Prostate gland (tissue), 2 donors: ENCODE data around the gene B9D1. TPM values are rescaled to one million over a fixed set of nuclear protein-coding genes. Genes with fewer than 3 reads are reported as not detected.

Experiments
- DNase-seq: peaks from one replicate; pipeline ENCODE4 v3.0.0-alpha.2; 2019; ENCODE audit warnings: low spot score
- H3K27ac ChIP-seq, 2 donors: fragments of 200-600 bp; sonication (generic); 2 replicates each; pipeline ENCODE4 v1.5.1; 2017 to 2019
- H3K27me3 ChIP-seq: fragments of 200-600 bp; sonication (generic); replicated peaks from 2 replicates; pipeline ENCODE4 v1.5.1; 2019; ENCODE audit not compliant: insufficient read depth
- H3K36me3 ChIP-seq, 2 donors: fragments of 200-600 bp; sonication (generic); 1 replicate in 1 of 2; 2 replicates in 1 of 2; pipeline versions ENCODE4 v1.5.1 to v1.8.1; 2017 to 2019
- H3K4me1 ChIP-seq: fragments of 200-600 bp; sonication (generic); replicated peaks from 2 replicates; pipeline ENCODE4 v1.5.1; 2019
- H3K4me3 ChIP-seq, 2 donors: fragments of 200-600 bp; sonication (generic); 2 replicates each; pipeline ENCODE4 v1.5.1; 2017 to 2019
- H3K9me3 ChIP-seq: fragments of 200-600 bp; sonication (generic); 2 replicates; pipeline ENCODE4 v1.5.1; 2017
- CTCF ChIP-seq, 4 experiments: fragments of 200-600 bp in 2 of 4; fragments of 450-650 bp in 2 of 4; sonication (generic) in 2 of 4; IDR thresholded peaks; 1 replicate in 3 of 4; 2 replicates in 1 of 4; pipeline ENCODE4 v1.5.1; 2016 to 2019; ENCODE audit warnings: antibody characterized with exemption in 4 of 4, mild to moderate bottlenecking in 2 of 4, moderate library complexity in 2 of 4
- POLR2A ChIP-seq: fragments of 450-650 bp; IDR thresholded peaks from one replicate; pipeline ENCODE4 v1.6.1; 2016; ENCODE audit warnings: antibody characterized with exemption, mild to moderate bottlenecking
- POLR2AphosphoS5 ChIP-seq: sonication (generic); formaldehyde crosslinking; IDR thresholded peaks from one replicate; pipeline ENCODE4 v1.6.1; 2017; ENCODE audit warnings: antibody characterized with exemption
- WGBS: methylation state at CpG from one replicate; pipeline ENCODE4 v1.1.5; 2018; 5-methylcytosine and 5-hydroxymethylcytosine counted together
- intact Hi-C: fragments of 100-400 bp; cut with DNase I; formaldehyde crosslinking; loops from one replicate; pipeline ENCODE4 v1.14.2; 2022
- total RNA-seq, 2 donors: library from RNA; depleted of rRNA; stranded (reverse); fragments of >200 nt; gene quantifications; one replicate each; pipeline ENCODE4 v1.1.0, GENCODE V29; 2016

B9D1 gene
- total RNA-seq, 2 donors from 2014 or later, result 15.7 to 28.8 TPM

- H3K9me3 ChIP-seq, result no peaks in the 10 kb centered on the region
- H3K27ac ChIP-seq, result no peak overlapping the region
- no peak overlapping the region for H3K4me3 ChIP-seq
- H3K27me3 ChIP-seq, result no peaks in the 10 kb centered on the region
- intact Hi-C loops, result no loop called here
- 64% methylated on average over 7 of the region's 7 CpGs for WGBS
- DNase-seq, result no peak
- peaks cover 4% of the 10 kb centered on the region for H3K4me1 ChIP-seq
- H3K36me3 ChIP-seq, result no peaks in the 10 kb centered on the region
- no peak for TF ChIP-seq CTCF (IDR thresholded peaks at IDR 0.05)
- no peak for TF ChIP-seq POLR2AphosphoS5
- no peak for TF ChIP-seq POLR2A
These were observed 21.3 kb downstream of the B9D1 start for GRCh38 chr17:19341211-19341631.

GRCh38 chr17:19339341-19339815, 23.1 kb downstream of the B9D1 start:
- DNase-seq, result no peak
- H3K36me3 ChIP-seq, result no peaks in the 10 kb centered on the region
- H3K27me3 ChIP-seq, result no peaks in the 10 kb centered on the region
- 58% methylated on average over 2 of the region's 2 CpGs for WGBS
- H3K4me1 ChIP-seq, result no peaks in the 10 kb centered on the region
- intact Hi-C loops, result no loop called here
- no peak overlapping the region for H3K4me3 ChIP-seq
- no peak for TF ChIP-seq CTCF (IDR thresholded peaks at IDR 0.05)
- H3K9me3 ChIP-seq, result no peaks in the 10 kb centered on the region
- no peak overlapping the region for H3K27ac ChIP-seq

- H3K4me3 ChIP-seq, result no peak overlapping the region
- 70% methylated on average over 7 of the region's 7 CpGs for WGBS
- intact Hi-C loops, result no loop called here
- H3K27ac ChIP-seq, result no peak overlapping the region
- TF ChIP-seq POLR2AphosphoS5 (peak; percentile 26), CTCF (IDR thresholded peaks at IDR 0.05) (peak; percentile 62 to 86 (median 79)), POLR2A (no peak)
- H3K4me1 ChIP-seq, result no peaks in the 10 kb centered on the region
- no peaks in the 10 kb centered on the region for H3K36me3 ChIP-seq
- no peaks in the 10 kb centered on the region for H3K9me3 ChIP-seq
- DNase-seq, result peak; percentile 75
- no peaks in the 10 kb centered on the region for H3K27me3 ChIP-seq
These were observed 24.2 kb downstream of the B9D1 start for GRCh38 chr17:19338031-19338990.

- no peak overlapping the region for H3K27ac ChIP-seq
- intact Hi-C loops, result no loop called here
- no peaks in the 10 kb centered on the region for H3K4me1 ChIP-seq
- H3K4me3 ChIP-seq, result no peak overlapping the region
- no peaks in the 10 kb centered on the region for H3K9me3 ChIP-seq
- WGBS, result 39% methylated on average over 2 of the region's 2 CpGs
- H3K27me3 ChIP-seq, result no peaks in the 10 kb centered on the region
- TF ChIP-seq POLR2A (no peak), CTCF (IDR thresholded peaks at IDR 0.05) (no peak), POLR2AphosphoS5 (no peak)
- no peaks in the 10 kb centered on the region for H3K36me3 ChIP-seq
- no peak for DNase-seq
These were observed 24.9 kb downstream of the B9D1 start for GRCh38 chr17:19337712-19338023.
